Thoracic aorta (tissue), 2 donors: Measurements from ENCODE around the gene ATAT1. TPM values are rescaled to one million over a fixed set of nuclear protein-coding genes. Genes with fewer than 3 reads are reported as not detected.

Experiments used
- ATAC-seq: fragments of 150-250 bp; one replicate; pipeline ENCODE4 v1.8.0; 2017; ENCODE audit warnings: low read depth; ENCODE audit not compliant: insufficient number of reproducible peaks, low FRiP score
- DNase-seq: peaks from one replicate; pipeline ENCODE4 v3.0.0-alpha.2; 2020; ENCODE audit warnings: low spot score
- H3K27ac ChIP-seq, 2 donors: fragments of 200-600 bp; sonication (generic); 1 replicate in 1 of 2; 2 replicates in 1 of 2; pipeline ENCODE4 v1.5.1; 2016; ENCODE audit warnings: mild to moderate bottlenecking in 2 of 2, moderate library complexity in 2 of 2
- H3K27me3 ChIP-seq: fragments of 200-600 bp; sonication (generic); replicated peaks from 2 replicates; pipeline ENCODE4 v1.6.0; 2016; ENCODE audit warnings: mild to moderate bottlenecking; ENCODE audit not compliant: insufficient read depth
- H3K36me3 ChIP-seq: fragments of 200-600 bp; sonication (generic); one replicate; pipeline ENCODE4 v1.5.1; 2016
- H3K4me1 ChIP-seq, 2 donors: fragments of 200-600 bp; sonication (generic); 1 replicate in 1 of 2; 2 replicates in 1 of 2; pipeline versions ENCODE4 v1.5.1 to v1.6.0; 2016; ENCODE audit warnings: low read depth in 2 of 2, mild to moderate bottlenecking in 1 of 2; ENCODE audit not compliant: control insufficient read depth in 1 of 2
- H3K4me3 ChIP-seq: fragments of 200-600 bp; sonication (generic); 2 replicates; pipeline ENCODE4 v1.5.1; 2016; ENCODE audit warnings: mild to moderate bottlenecking
- H3K9me3 ChIP-seq: fragments of 200-600 bp; sonication (generic); 2 replicates; pipeline ENCODE4 v1.5.1; 2016
- CTCF ChIP-seq: fragments of 200-600 bp; sonication (generic); IDR thresholded peaks from one replicate; pipeline ENCODE4 v1.5.1; 2019; ENCODE audit warnings: antibody characterized with exemption
- total RNA-seq, 2 donors: library from RNA; depleted of rRNA; stranded (reverse); fragments of >200 nt; gene quantifications; one replicate each; pipeline versions ENCODE4 v1.1.0 to v1.2.3, GENCODE V29; 2016

The ATAT1 gene
- total RNA-seq, 2 donors from 2014 or later = 4.1 to 12.2 TPM

GRCh38 chr6:30615958-30616810, 10.5 kb upstream of the ATAT1 start:
- Histone ChIP-seq H3K9me3 (no peaks in the 10 kb centered on the region), H3K36me3 (peaks cover 5% of the 10 kb centered on the region), H3K4me3 (peak overlapping the region; percentile 76), H3K4me1 (peaks cover 31 to 46% of the 10 kb centered on the region in 2 donors), H3K27ac (peak overlapping the region; percentile 91 to 94), H3K27me3 (no peaks in the 10 kb centered on the region)
- TF ChIP-seq CTCF = no peak
- no peak for ATAC-seq
- DNase-seq = no peak

GRCh38 chr6:30616811-30617564, 9.7 kb upstream of the ATAT1 start, which contains the start of gene PPP1R10:
PPP1R10 (minus strand) TSS chr6:30617243; CDS start chr6:30609944, 7,299 bp downstream.
- peak within 1 kb of the TSS; percentile 79 for H3K4me3 ChIP-seq
- TF ChIP-seq CTCF = no peak
- H3K36me3 ChIP-seq = peaks cover 9% of the 10 kb centered on the region
- peak; percentile 97 for DNase-seq
- no peaks in the 10 kb centered on the region for H3K27me3 ChIP-seq
- ATAC-seq = peak; percentile 87
- H3K9me3 ChIP-seq = no peaks in the 10 kb centered on the region
- peaks cover 29 to 39% of the 10 kb centered on the region in 2 donors for H3K4me1 ChIP-seq
- H3K27ac ChIP-seq = peak within 1 kb of the TSS; percentile 93 to 94

GRCh38 chr6:30617565-30618269, 9.0 kb upstream of the ATAT1 start, which contains the start of gene MRPS18B:
MRPS18B (plus strand) TSS chr6:30617840; CDS start chr6:30617866, 26 bp downstream.
- Histone ChIP-seq H3K27me3 (no peaks in the 10 kb centered on the region), H3K36me3 (peaks cover 10% of the 10 kb centered on the region), H3K9me3 (no peaks in the 10 kb centered on the region), H3K27ac (peak within 1 kb of the TSS; percentile 93 to 94), H3K4me1 (peaks cover 26 to 32% of the 10 kb centered on the region in 2 donors), H3K4me3 (peak within 1 kb of the TSS; percentile 79)
- TF ChIP-seq CTCF = no peak
- peak; percentile 94 for DNase-seq
- ATAC-seq = peak; percentile 85

GRCh38 chr6:30618270-30618797, 8.3 kb upstream of the ATAT1 start:
- no peak for ATAC-seq
- H3K27ac ChIP-seq = peak overlapping the region; percentile 93 to 94
- peak overlapping the region; percentile 79 for H3K4me3 ChIP-seq
- H3K9me3 ChIP-seq = no peaks in the 10 kb centered on the region
- H3K36me3 ChIP-seq = peaks cover 16% of the 10 kb centered on the region
- H3K27me3 ChIP-seq = no peaks in the 10 kb centered on the region
- H3K4me1 ChIP-seq = peaks cover 21 to 25% of the 10 kb centered on the region in 2 donors
- no peak for TF ChIP-seq CTCF
- DNase-seq = no peak
